ENCODE data around the gene PRKAR1B. TPM values are rescaled to one million over a fixed set of nuclear protein-coding genes. Genes with fewer than 3 reads are reported as not detected.
"Not testable (repeated sequence)": the region's sequence is repeated elsewhere in the genome, so short reads cannot be mapped to it uniquely, and the experiment has no call there.

PRKAR1B gene
- polyA plus RNA-seq, 1 of the 3 experiments (the other 2 are of a cell fraction), result 63.7 TPM

- Histone ChIP-seq H3K4me3 (ENCODE audit: low read depth in 2 of 2, low read length in 1 of 2) (no peak overlapping the region), H3F3A (replicated peaks; ENCODE audit: insufficient read depth) (peaks cover 4% of the 10 kb centered on the region), H3K27me3 (ENCODE audit: insufficient read depth) (no peaks in the 10 kb centered on the region), H3K79me2 (ENCODE audit: insufficient read depth) (no peaks in the 10 kb centered on the region), H3K9me2 (no peaks in the 10 kb centered on the region), H3K9ac (no peak overlapping the region), H3K9me3 (no peaks in the 10 kb centered on the region), H3K4me2 (no peak overlapping the region), H4K20me1 (ENCODE audit: insufficient read depth) (no peaks in the 10 kb centered on the region), H3K4me1 (ENCODE audit: control insufficient read depth in 1 of 2, insufficient read depth in 2 of 2, low read depth in 1 of 2, low read length in 1 of 2) (no peaks in the 10 kb centered on the region), H2AFZ (ENCODE audit: low read depth) (no peak overlapping the region), H3K36me3 (replicated peaks in 1 of 2; ENCODE audit: control insufficient read depth in 1 of 2, insufficient read depth in 2 of 2, low read length in 1 of 2) (no peaks in the 10 kb centered on the region), H3K27ac (ENCODE audit: low read depth in 2 of 2, low read length in 1 of 2) (no peak overlapping the region)
- ChIA-PET CTCF (interaction anchor here (1.2 kb wide), 1 partner anchor 331 kb away, joined by 4 read pairs; no protein-coding TSS in a partner anchor), POLR2A (no interaction called here)
- TF ChIP-seq JUND (IDR thresholded peaks at IDR 0.05), result no peak
- no peak for TF ChIP-seq TCF12 (IDR thresholded peaks at IDR 0.05)
- no peak for TF ChIP-seq FOXM1 (IDR thresholded peaks at IDR 0.05; ENCODE audit: low read depth)
- no peak for TF ChIP-seq TAF1 (IDR thresholded peaks at IDR 0.05; ENCODE audit: borderline replicate concordance, low read depth, low read length)
- TF ChIP-seq MXI1 (IDR thresholded peaks at IDR 0.05; ENCODE audit: low read depth, low read length), result no peak
- DNase-seq, result no peak
- WGBS (ENCODE audit: low lambda C conversion rate), result 88% methylated on average over 2 of the region's 4 CpGs
Measured at GRCh38 chr7:652881-653280, 74.2 kb downstream of the PRKAR1B start.

GRCh38 chr7:652167-652566 is 74.9 kb downstream of the PRKAR1B start:
- H3K9me3 ChIP-seq; H3K9me2 ChIP-seq; H3F3A ChIP-seq (replicated peaks; ENCODE audit: insufficient read depth); H2AFZ ChIP-seq (ENCODE audit: low read depth); H3K36me3 ChIP-seq (replicated peaks in 1 of 2; ENCODE audit: control insufficient read depth in 1 of 2, insufficient read depth in 2 of 2, low read length in 1 of 2); H4K20me1 ChIP-seq (ENCODE audit: insufficient read depth); H3K79me2 ChIP-seq (ENCODE audit: insufficient read depth); POLR2A ChIA-PET; H3K27ac ChIP-seq (ENCODE audit: low read depth in 2 of 2, low read length in 1 of 2); H3K4me2 ChIP-seq; H3K27me3 ChIP-seq (ENCODE audit: insufficient read depth); H3K4me1 ChIP-seq (ENCODE audit: control insufficient read depth in 1 of 2, insufficient read depth in 2 of 2, low read depth in 1 of 2, low read length in 1 of 2); DNase-seq; H3K4me3 ChIP-seq (ENCODE audit: low read depth in 2 of 2, low read length in 1 of 2); H3K9ac ChIP-seq; CTCF ChIA-PET: not testable (repeated sequence)
- 97% methylated on average over 16 of the region's 17 CpGs for WGBS (ENCODE audit: low lambda C conversion rate)

GRCh38 chr7:651032-651728 is 75.9 kb downstream of the PRKAR1B start:
- H2AFZ ChIP-seq (ENCODE audit: low read depth), result no peak overlapping the region
- H4K20me1 ChIP-seq (ENCODE audit: insufficient read depth), result no peaks in the 10 kb centered on the region
- no peaks in the 10 kb centered on the region for H3K79me2 ChIP-seq (ENCODE audit: insufficient read depth)
- TF ChIP-seq EP300 (IDR thresholded peaks at IDR 0.05; ENCODE audit: borderline replicate concordance in 1 of 2, low read depth in 1 of 2, low read length in 1 of 2) (no peak), FOXJ3 (CRISPR knock-in tag; IDR thresholded peaks at IDR 0.05) (no peak)
- WGBS (ENCODE audit: low lambda C conversion rate), result 94% methylated on average over 13 of the region's 14 CpGs
- ChIA-PET CTCF (interaction anchor here (1.2 kb wide), 1 partner anchor 9 kb away, joined by 3 read pairs; no protein-coding TSS in a partner anchor), POLR2A (no interaction called here)
- no peaks in the 10 kb centered on the region for H3F3A ChIP-seq (replicated peaks; ENCODE audit: insufficient read depth)
- no peak for DNase-seq
- H3K9ac ChIP-seq, result no peak overlapping the region
- no peaks in the 10 kb centered on the region for H3K9me3 ChIP-seq
- no peaks in the 10 kb centered on the region for H3K9me2 ChIP-seq
- H3K4me1 ChIP-seq (ENCODE audit: control insufficient read depth in 1 of 2, insufficient read depth in 2 of 2, low read depth in 1 of 2, low read length in 1 of 2), result no peaks in the 10 kb centered on the region
- H3K27ac ChIP-seq (ENCODE audit: low read depth in 2 of 2, low read length in 1 of 2), result no peak overlapping the region
- H3K4me3 ChIP-seq (ENCODE audit: low read depth in 2 of 2, low read length in 1 of 2), result no peak overlapping the region
- no peaks in the 10 kb centered on the region for H3K27me3 ChIP-seq (ENCODE audit: insufficient read depth)
- no peak overlapping the region for H3K4me2 ChIP-seq
- H3K36me3 ChIP-seq (replicated peaks in 1 of 2; ENCODE audit: control insufficient read depth in 1 of 2, insufficient read depth in 2 of 2, low read length in 1 of 2), result no peaks in the 10 kb centered on the region
